Prostate gland (tissue), 2 donors: Measurements from ENCODE around the gene AFF2.

ENCODE experiments used
- POLR2A ChIP-seq: fragments of 450-650 bp; IDR thresholded peaks from one replicate; pipeline ENCODE4 v1.6.1; 2016; ENCODE audit warnings: antibody characterized with exemption, mild to moderate bottlenecking
- POLR2AphosphoS5 ChIP-seq: sonication (generic); formaldehyde crosslinking; IDR thresholded peaks from one replicate; pipeline ENCODE4 v1.6.1; 2017; ENCODE audit warnings: antibody characterized with exemption
- TF ChIP-seq, protein P1 (sequence below), 4 experiments: fragments of 200-600 bp in 2 of 4; fragments of 450-650 bp in 2 of 4; sonication (generic) in 2 of 4; IDR thresholded peaks; 1 replicate in 3 of 4; 2 replicates in 1 of 4; pipeline ENCODE4 v1.5.1; 2016 to 2019; ENCODE audit warnings: antibody characterized with exemption in 4 of 4, mild to moderate bottlenecking in 2 of 4, moderate library complexity in 2 of 4

GRCh38 chrX:148815218-148815961 lies 315.0 kb downstream of the AFF2 start:
- TF ChIP-seq, protein P1, sequence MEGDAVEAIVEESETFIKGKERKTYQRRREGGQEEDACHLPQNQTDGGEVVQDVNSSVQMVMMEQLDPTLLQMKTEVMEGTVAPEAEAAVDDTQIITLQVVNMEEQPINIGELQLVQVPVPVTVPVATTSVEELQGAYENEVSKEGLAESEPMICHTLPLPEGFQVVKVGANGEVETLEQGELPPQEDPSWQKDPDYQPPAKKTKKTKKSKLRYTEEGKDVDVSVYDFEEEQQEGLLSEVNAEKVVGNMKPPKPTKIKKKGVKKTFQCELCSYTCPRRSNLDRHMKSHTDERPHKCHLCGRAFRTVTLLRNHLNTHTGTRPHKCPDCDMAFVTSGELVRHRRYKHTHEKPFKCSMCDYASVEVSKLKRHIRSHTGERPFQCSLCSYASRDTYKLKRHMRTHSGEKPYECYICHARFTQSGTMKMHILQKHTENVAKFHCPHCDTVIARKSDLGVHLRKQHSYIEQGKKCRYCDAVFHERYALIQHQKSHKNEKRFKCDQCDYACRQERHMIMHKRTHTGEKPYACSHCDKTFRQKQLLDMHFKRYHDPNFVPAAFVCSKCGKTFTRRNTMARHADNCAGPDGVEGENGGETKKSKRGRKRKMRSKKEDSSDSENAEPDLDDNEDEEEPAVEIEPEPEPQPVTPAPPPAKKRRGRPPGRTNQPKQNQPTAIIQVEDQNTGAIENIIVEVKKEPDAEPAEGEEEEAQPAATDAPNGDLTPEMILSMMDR (IDR thresholded peaks at IDR 0.05): no peak
- TF ChIP-seq POLR2A: no peak
- TF ChIP-seq POLR2AphosphoS5: no peak
